ENCODE measurements around the gene TLR10. TPM values are rescaled to one million over a fixed set of nuclear protein-coding genes. Genes with fewer than 3 reads are reported as not detected.
"Not testable (repeated sequence)": the region's sequence is repeated elsewhere in the genome, so short reads cannot be mapped to it uniquely, and the experiment has no call there.

The TLR10 gene
- polyA plus RNA-seq, 3 donors, result 0.45 to 0.76 (median 0.57) TPM

GRCh38 chr4:38774181-38774955 lies 8.4 kb downstream of the TLR10 start:
- no peak for DNase-seq (ENCODE audit: extremely low read depth in 1 of 11, low read depth in 9 of 11, low spot score in 4 of 11)

- not testable (repeated sequence) for DNase-seq (ENCODE audit: extremely low read depth in 1 of 11, low read depth in 9 of 11, low spot score in 4 of 11)
These were observed 12.5 kb downstream of the TLR10 start for GRCh38 chr4:38770281-38770680.

- DNase-seq (ENCODE audit: extremely low read depth in 1 of 11, low read depth in 9 of 11, low spot score in 4 of 11), result no peak
These were observed 12.9 kb downstream of the TLR10 start for GRCh38 chr4:38769857-38770256.

GRCh38 chr4:38769441-38769840 lies 13.3 kb downstream of the TLR10 start:
- DNase-seq (ENCODE audit: extremely low read depth in 1 of 11, low read depth in 9 of 11, low spot score in 4 of 11), result no peak

- peak in 1 of 11 donors; percentile 27 for DNase-seq (ENCODE audit: extremely low read depth in 1 of 11, low read depth in 9 of 11, low spot score in 4 of 11)
These were observed 13.8 kb downstream of the TLR10 start for GRCh38 chr4:38768968-38769394.

GRCh38 chr4:38766940-38767339 lies 15.8 kb downstream of the TLR10 start:
- not testable (repeated sequence) for DNase-seq (ENCODE audit: extremely low read depth in 1 of 11, low read depth in 9 of 11, low spot score in 4 of 11)

- no peak for DNase-seq (ENCODE audit: extremely low read depth in 1 of 11, low read depth in 9 of 11, low spot score in 4 of 11)
These were observed 17.4 kb downstream of the TLR10 start for GRCh38 chr4:38765382-38765781.

GRCh38 chr4:38764277-38764676 lies 18.5 kb downstream of the TLR10 start:
- no peak for DNase-seq (ENCODE audit: extremely low read depth in 1 of 11, low read depth in 9 of 11, low spot score in 4 of 11)

- no peak for DNase-seq (ENCODE audit: extremely low read depth in 1 of 11, low read depth in 9 of 11, low spot score in 4 of 11)
These were observed 20.2 kb downstream of the TLR10 start for GRCh38 chr4:38762560-38762959.

GRCh38 chr4:38759790-38760122 lies 23.0 kb downstream of the TLR10 start:
- DNase-seq (ENCODE audit: extremely low read depth in 1 of 11, low read depth in 9 of 11, low spot score in 4 of 11), result no peak

- DNase-seq (ENCODE audit: extremely low read depth in 1 of 11, low read depth in 9 of 11, low spot score in 4 of 11), result peak in 6 of 11 donors; percentile 22 to 67 (median 62)
These were observed 23.5 kb downstream of the TLR10 start for GRCh38 chr4:38759113-38759789.

- no peak for DNase-seq (ENCODE audit: extremely low read depth in 1 of 11, low read depth in 9 of 11, low spot score in 4 of 11)
These were observed 24.7 kb downstream of the TLR10 start for GRCh38 chr4:38757945-38758600.

GRCh38 chr4:38752941-38753806 lies 29.6 kb downstream of the TLR10 start:
- peak; percentile 84 to 95 (median 86) for DNase-seq (ENCODE audit: extremely low read depth in 1 of 11, low read depth in 9 of 11, low spot score in 4 of 11)

GRCh38 chr4:38752372-38752940 lies 30.3 kb downstream of the TLR10 start:
- peak in 6 of 11 donors; percentile 34 to 66 (median 56) for DNase-seq (ENCODE audit: extremely low read depth in 1 of 11, low read depth in 9 of 11, low spot score in 4 of 11)

- no peak for DNase-seq (ENCODE audit: extremely low read depth in 1 of 11, low read depth in 9 of 11, low spot score in 4 of 11)
These were observed 31.3 kb downstream of the TLR10 start for GRCh38 chr4:38751341-38752010.

- no peak for DNase-seq (ENCODE audit: extremely low read depth in 1 of 11, low read depth in 9 of 11, low spot score in 4 of 11)
These were observed 33.5 kb downstream of the TLR10 start for GRCh38 chr4:38749336-38749735.

- DNase-seq (ENCODE audit: extremely low read depth in 1 of 11, low read depth in 9 of 11, low spot score in 4 of 11), result no peak
These were observed 35.2 kb downstream of the TLR10 start for GRCh38 chr4:38747629-38748028.

- DNase-seq (ENCODE audit: extremely low read depth in 1 of 11, low read depth in 9 of 11, low spot score in 4 of 11), result no peak
These were observed 36.9 kb downstream of the TLR10 start for GRCh38 chr4:38745881-38746280.
